LoVo (cell line): ENCODE results near the gene EPHA8.

Experiments used
- DNase-seq: peaks from one replicate; pipeline ENCODE4 v3.0.0-alpha.2; 2016; ENCODE audit warnings: low spot score

Gene EPHA8

GRCh38 chr1:22536506-22536905 lies 26.8 kb upstream of the EPHA8 start:
- DNase-seq: no peak

GRCh38 chr1:22537441-22538139 lies 25.7 kb upstream of the EPHA8 start:
- DNase-seq: no peak

GRCh38 chr1:22539510-22540118 lies 23.7 kb upstream of the EPHA8 start:
- no peak for DNase-seq

GRCh38 chr1:22540337-22540736 lies 23.0 kb upstream of the EPHA8 start:
- no peak for DNase-seq

- no peak for DNase-seq
Measured at GRCh38 chr1:22542886-22543285, 20.4 kb upstream of the EPHA8 start.

- no peak for DNase-seq
Measured at GRCh38 chr1:22543679-22544078, 19.6 kb upstream of the EPHA8 start.

- DNase-seq: no peak
Measured at GRCh38 chr1:22544606-22545005, 18.7 kb upstream of the EPHA8 start.

- no peak for DNase-seq
Measured at GRCh38 chr1:22545141-22545540, 18.1 kb upstream of the EPHA8 start.

GRCh38 chr1:22547186-22547817 lies 16.0 kb upstream of the EPHA8 start:
- DNase-seq: no peak

- no peak for DNase-seq
Measured at GRCh38 chr1:22547818-22548462, 15.3 kb upstream of the EPHA8 start.

GRCh38 chr1:22550021-22550420 lies 13.3 kb upstream of the EPHA8 start:
- no peak for DNase-seq

GRCh38 chr1:22551591-22551990 lies 11.7 kb upstream of the EPHA8 start:
- DNase-seq: no peak

- no peak for DNase-seq
Measured at GRCh38 chr1:22552021-22552420, 11.3 kb upstream of the EPHA8 start.

GRCh38 chr1:22553104-22553880 lies 10.0 kb upstream of the EPHA8 start:
- no peak for DNase-seq

GRCh38 chr1:22553991-22554522 lies 9.2 kb upstream of the EPHA8 start:
- DNase-seq: no peak

- no peak for DNase-seq
Measured at GRCh38 chr1:22555371-22555656, 8.0 kb upstream of the EPHA8 start.

- no peak for DNase-seq
Measured at GRCh38 chr1:22556391-22557104, 6.7 kb upstream of the EPHA8 start.

- no peak for DNase-seq
Measured at GRCh38 chr1:22557341-22557950, 5.8 kb upstream of the EPHA8 start.

GRCh38 chr1:22563671-22564602 lies 648 bp downstream of the EPHA8 start:
- DNase-seq: no peak

- no peak for DNase-seq
Measured at GRCh38 chr1:22566161-22566560, 2.9 kb downstream of the EPHA8 start.
